Measurements from ENCODE around the gene CRHR1.

- TF ChIP-seq POLR2AphosphoS5 (IDR thresholded peaks at IDR 0.05; ENCODE audit: low read depth, low read length): no peak
- no peak for TF ChIP-seq TAF1 (IDR thresholded peaks at IDR 0.05; ENCODE audit: borderline replicate concordance, insufficient read depth, low read length)
- TF ChIP-seq SIN3A (IDR thresholded peaks at IDR 0.05; ENCODE audit: borderline replicate concordance, insufficient read depth, low read length): no peak
- no peak for TF ChIP-seq REST (IDR thresholded peaks at IDR 0.05; ENCODE audit: insufficient read depth in 1 of 2, low read depth in 2 of 2, low read length in 2 of 2)
Measured at GRCh38 chr17:45780921-45781320, 3.2 kb upstream of the CRHR1 start.

All from PFSK-1 (cell line).